ENCODE data around the gene RELN.
A peak's percentile ranks its signal among the peaks of the same experiment; 100 is the strongest.

Gene RELN

GRCh38 chr7:103751311-103751880 lies 238.1 kb downstream of the RELN start:
- no peak for TF ChIP-seq CTCF (IDR thresholded peaks at IDR 0.05; ENCODE audit: insufficient read depth, low read depth, low read length, missing control alignments)
- H3K4me3 ChIP-seq (ENCODE audit: low read length): no peak overlapping the region
- DNase-seq (ENCODE audit: low read depth): no peak

GRCh38 chr7:103748680-103749079 lies 240.8 kb downstream of the RELN start:
- no peak for TF ChIP-seq CTCF (IDR thresholded peaks at IDR 0.05; ENCODE audit: insufficient read depth, low read depth, low read length, missing control alignments)
- DNase-seq (ENCODE audit: low read depth): no peak
- H3K4me3 ChIP-seq (ENCODE audit: low read length): no peak overlapping the region

GRCh38 chr7:103735377-103735776 lies 254.1 kb downstream of the RELN start:
- no peak for TF ChIP-seq CTCF (IDR thresholded peaks at IDR 0.05; ENCODE audit: insufficient read depth, low read depth, low read length, missing control alignments)

GRCh38 chr7:103731169-103731568 lies 258.3 kb downstream of the RELN start:
- no peak for DNase-seq (ENCODE audit: low read depth)
- H3K4me3 ChIP-seq (ENCODE audit: low read length): no peak overlapping the region
- no peak for TF ChIP-seq CTCF (IDR thresholded peaks at IDR 0.05; ENCODE audit: insufficient read depth, low read depth, low read length, missing control alignments)

More at GRCh38 chr7:103735377-103735776, 254.1 kb downstream of the RELN start:
- peak; percentile 84 for DNase-seq (ENCODE audit: low read depth)
- H3K4me3 ChIP-seq (ENCODE audit: low read length): no peak overlapping the region

GRCh38 chr7:103729026-103729425 lies 260.4 kb downstream of the RELN start:
- no peak overlapping the region for H3K4me3 ChIP-seq (ENCODE audit: low read length)
- DNase-seq (ENCODE audit: low read depth): no peak

GRCh38 chr7:103727982-103728610 lies 261.4 kb downstream of the RELN start:
- no peak for TF ChIP-seq CTCF (IDR thresholded peaks at IDR 0.05; ENCODE audit: insufficient read depth, low read depth, low read length, missing control alignments)
- no peak overlapping the region for H3K4me3 ChIP-seq (ENCODE audit: low read length)
- DNase-seq (ENCODE audit: low read depth): no peak

More at GRCh38 chr7:103729026-103729425, 260.4 kb downstream of the RELN start:
- TF ChIP-seq CTCF (IDR thresholded peaks at IDR 0.05; ENCODE audit: insufficient read depth, low read depth, low read length, missing control alignments): no peak

- TF ChIP-seq CTCF (IDR thresholded peaks at IDR 0.05; ENCODE audit: insufficient read depth, low read depth, low read length, missing control alignments): no peak
- no peak for DNase-seq (ENCODE audit: low read depth)
- no peak overlapping the region for H3K4me3 ChIP-seq (ENCODE audit: low read length)
These were observed 270.4 kb downstream of the RELN start for GRCh38 chr7:103719070-103719469.

Measured in epithelial cell of esophagus (primary cell).